ENCODE results near the gene ZW10.
A peak's percentile ranks its signal among the peaks of the same experiment; 100 is the strongest.

The ZW10 gene

DNA sequence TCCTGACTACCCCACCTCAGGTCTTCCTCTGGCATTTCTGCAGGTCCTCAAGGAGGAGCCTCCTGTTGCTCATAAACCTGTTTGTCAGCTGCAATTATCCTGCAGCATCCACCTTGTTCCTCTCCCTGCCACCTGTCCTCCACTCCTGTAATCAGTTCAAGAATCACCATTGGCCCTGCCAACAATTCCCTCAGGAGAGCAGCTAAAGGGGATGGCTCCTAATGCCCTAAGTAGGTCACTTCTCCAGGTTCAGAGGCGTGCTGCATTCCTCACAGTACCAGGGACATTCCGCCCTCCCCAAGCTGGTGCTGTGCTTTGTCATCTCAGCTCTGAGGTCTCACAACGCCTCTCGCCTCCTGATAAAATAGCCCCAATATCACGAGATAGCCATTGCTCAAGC is 8.2 kb upstream of the ZW10 start:
- H3K4me1 ChIP-seq (ENCODE audit: low read depth, poor library complexity, severe bottlenecking), result no peaks in the 10 kb centered on the region
- H3K27ac ChIP-seq, result no peak overlapping the region
- no peaks in the 10 kb centered on the region for H4K20me1 ChIP-seq (ENCODE audit: insufficient read depth)
- TF ChIP-seq, protein P1, sequence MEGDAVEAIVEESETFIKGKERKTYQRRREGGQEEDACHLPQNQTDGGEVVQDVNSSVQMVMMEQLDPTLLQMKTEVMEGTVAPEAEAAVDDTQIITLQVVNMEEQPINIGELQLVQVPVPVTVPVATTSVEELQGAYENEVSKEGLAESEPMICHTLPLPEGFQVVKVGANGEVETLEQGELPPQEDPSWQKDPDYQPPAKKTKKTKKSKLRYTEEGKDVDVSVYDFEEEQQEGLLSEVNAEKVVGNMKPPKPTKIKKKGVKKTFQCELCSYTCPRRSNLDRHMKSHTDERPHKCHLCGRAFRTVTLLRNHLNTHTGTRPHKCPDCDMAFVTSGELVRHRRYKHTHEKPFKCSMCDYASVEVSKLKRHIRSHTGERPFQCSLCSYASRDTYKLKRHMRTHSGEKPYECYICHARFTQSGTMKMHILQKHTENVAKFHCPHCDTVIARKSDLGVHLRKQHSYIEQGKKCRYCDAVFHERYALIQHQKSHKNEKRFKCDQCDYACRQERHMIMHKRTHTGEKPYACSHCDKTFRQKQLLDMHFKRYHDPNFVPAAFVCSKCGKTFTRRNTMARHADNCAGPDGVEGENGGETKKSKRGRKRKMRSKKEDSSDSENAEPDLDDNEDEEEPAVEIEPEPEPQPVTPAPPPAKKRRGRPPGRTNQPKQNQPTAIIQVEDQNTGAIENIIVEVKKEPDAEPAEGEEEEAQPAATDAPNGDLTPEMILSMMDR (conservative IDR thresholded peaks at IDR 0.05; ENCODE audit: low read depth, low read length), result no peak
- no peak overlapping the region for H3K9ac ChIP-seq
- no peak overlapping the region for H3K4me2 ChIP-seq
- no peak overlapping the region for H3K4me3 ChIP-seq (IDR thresholded peaks at IDR 0.05; ENCODE audit: insufficient read depth, low read depth, low read length)
- H3K27me3 ChIP-seq (ENCODE audit: insufficient read depth, low read depth), result no peaks in the 10 kb centered on the region
- H3K36me3 ChIP-seq (ENCODE audit: insufficient read depth), result no peaks in the 10 kb centered on the region
- no peaks in the 10 kb centered on the region for H3K79me2 ChIP-seq (ENCODE audit: insufficient read depth, low read depth)
- no peak overlapping the region for H2AFZ ChIP-seq (ENCODE audit: low read depth)

DNA sequence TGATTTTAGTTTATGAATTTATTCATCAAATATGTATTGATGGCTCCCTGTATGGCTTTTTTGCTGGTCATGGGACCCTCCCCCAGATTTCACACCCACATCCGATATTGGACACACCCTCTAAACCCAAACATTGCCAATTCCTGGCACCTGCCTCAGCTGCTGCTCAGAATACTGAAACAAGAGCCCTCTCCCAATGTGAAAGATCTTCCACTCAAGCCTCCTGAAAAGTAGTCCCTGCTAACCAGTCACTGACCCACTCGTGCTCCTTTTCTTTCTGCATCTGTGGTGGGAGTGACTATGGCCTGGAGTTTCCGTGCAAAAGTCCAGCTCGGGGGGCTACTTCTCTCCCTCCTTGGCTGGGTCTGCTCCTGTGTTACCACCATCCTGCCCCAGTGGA is 6.0 kb upstream of the ZW10 start, which contains the start of gene CLDN25:
TSS of gene CLDN25 (plus strand) at position 301 of the 400 bp plus-strand sequence. CDS start at position 301, 0 bp downstream.
- no peak within 1 kb of the TSS for H3K9ac ChIP-seq
- TF ChIP-seq, protein P1 (conservative IDR thresholded peaks at IDR 0.05; ENCODE audit: low read depth, low read length), result no peak
- H3K27ac ChIP-seq, result no peak within 1 kb of the TSS
- no peak within 1 kb of the TSS for H3K4me3 ChIP-seq (IDR thresholded peaks at IDR 0.05; ENCODE audit: insufficient read depth, low read depth, low read length)
- H3K4me1 ChIP-seq (ENCODE audit: low read depth, poor library complexity, severe bottlenecking), result no peaks in the 10 kb centered on the region
- H4K20me1 ChIP-seq (ENCODE audit: insufficient read depth), result no peaks in the 10 kb centered on the region
- H3K27me3 ChIP-seq (ENCODE audit: insufficient read depth, low read depth), result no peaks in the 10 kb centered on the region
- H2AFZ ChIP-seq (ENCODE audit: low read depth), result no peak within 1 kb of the TSS
- H3K36me3 ChIP-seq (ENCODE audit: insufficient read depth), result no peaks in the 10 kb centered on the region
- H3K79me2 ChIP-seq (ENCODE audit: insufficient read depth, low read depth), result no peaks in the 10 kb centered on the region
- no peak within 1 kb of the TSS for H3K4me2 ChIP-seq

DNA sequence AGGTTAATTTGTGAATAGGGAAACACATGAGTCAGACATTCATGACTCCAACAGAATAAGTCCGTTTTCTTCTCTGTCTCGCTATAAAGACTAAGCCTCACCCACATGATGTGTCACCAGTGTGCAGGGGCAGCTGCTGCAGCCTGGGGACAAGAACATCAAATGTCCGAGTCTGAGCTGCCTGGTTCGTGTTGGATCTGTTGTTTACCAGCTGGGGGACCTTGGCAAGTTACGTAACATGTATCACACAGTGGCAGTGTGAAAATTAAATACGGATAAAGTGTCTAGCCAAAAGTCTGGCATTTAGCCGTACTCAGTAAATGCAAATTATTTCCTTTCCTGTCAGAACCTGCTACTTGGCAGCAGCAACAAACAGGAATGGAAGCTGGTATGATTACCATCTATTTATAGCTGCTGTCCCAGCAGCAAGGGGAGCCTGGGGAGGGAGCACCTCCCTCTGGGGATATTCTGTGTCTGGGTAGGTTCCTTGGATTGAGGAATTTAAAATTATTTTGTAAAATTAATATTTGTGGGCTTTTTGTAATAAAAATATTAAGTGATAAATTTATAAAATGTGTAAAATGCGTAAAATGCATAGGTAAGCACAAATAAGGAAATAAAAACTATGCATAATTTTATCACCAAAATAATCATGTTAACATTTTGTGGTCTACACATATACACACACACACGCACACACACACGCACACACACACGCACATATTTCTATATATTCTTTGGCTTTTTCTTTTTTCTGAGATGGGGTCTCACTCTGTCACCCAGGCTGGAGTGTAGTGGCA is 4.8 kb upstream of the ZW10 start:
- TF ChIP-seq, protein P1 (conservative IDR thresholded peaks at IDR 0.05; ENCODE audit: low read depth, low read length), result no peak
- Histone ChIP-seq H3K4me1 (ENCODE audit: low read depth, poor library complexity, severe bottlenecking) (no peaks in the 10 kb centered on the region), H3K4me2 (no peak overlapping the region), H2AFZ (ENCODE audit: low read depth) (no peak overlapping the region), H3K27me3 (ENCODE audit: insufficient read depth, low read depth) (no peaks in the 10 kb centered on the region), H3K36me3 (ENCODE audit: insufficient read depth) (no peaks in the 10 kb centered on the region), H4K20me1 (ENCODE audit: insufficient read depth) (no peaks in the 10 kb centered on the region), H3K79me2 (ENCODE audit: insufficient read depth, low read depth) (peaks cover 1% of the 10 kb centered on the region; the same call in 1 of the 2 replicates), H3K4me3 (IDR thresholded peaks at IDR 0.05; ENCODE audit: insufficient read depth, low read depth, low read length) (no peak overlapping the region), H3K9ac (no peak overlapping the region), H3K27ac (no peak overlapping the region)

DNA sequence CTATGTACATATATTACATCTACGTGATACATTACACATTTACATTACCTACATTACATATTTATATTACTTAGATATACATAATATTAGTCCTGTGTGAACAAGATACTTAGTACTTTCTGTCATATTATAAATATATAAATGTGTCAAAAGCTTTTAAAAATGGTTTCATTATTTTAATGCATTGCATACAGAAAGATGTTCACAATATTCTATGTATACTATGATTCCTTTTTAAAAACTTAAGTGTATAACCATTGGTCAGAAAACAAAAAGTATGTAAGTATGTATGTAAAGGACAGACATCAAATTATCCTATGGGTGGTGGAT is 647 bp upstream of the ZW10 start:
- Histone ChIP-seq H3K79me2 (ENCODE audit: insufficient read depth, low read depth) (peaks cover 24% of the 10 kb centered on the region; the same call in 1 of the 2 replicates), H4K20me1 (ENCODE audit: insufficient read depth) (no peaks in the 10 kb centered on the region), H3K4me2 (peak overlapping the region; percentile 47), H3K27ac (peak overlapping the region; percentile 9; the same call in 1 of the 2 replicates), H3K36me3 (ENCODE audit: insufficient read depth) (no peaks in the 10 kb centered on the region), H3K9ac (peak overlapping the region; percentile 74; the same call in 1 of the 2 replicates), H3K27me3 (ENCODE audit: insufficient read depth, low read depth) (no peaks in the 10 kb centered on the region), H2AFZ (ENCODE audit: low read depth) (peak overlapping the region; percentile 45), H3K4me3 (IDR thresholded peaks at IDR 0.05; ENCODE audit: insufficient read depth, low read depth, low read length) (no peak overlapping the region), H3K4me1 (ENCODE audit: low read depth, poor library complexity, severe bottlenecking) (no peaks in the 10 kb centered on the region)
- TF ChIP-seq, protein P1 (conservative IDR thresholded peaks at IDR 0.05; ENCODE audit: low read depth, low read length), result no peak; the same call in 1 of the 2 replicates
